Measurements from ENCODE around the gene GNAS-AS1.

The GNAS-AS1 gene

DNA sequence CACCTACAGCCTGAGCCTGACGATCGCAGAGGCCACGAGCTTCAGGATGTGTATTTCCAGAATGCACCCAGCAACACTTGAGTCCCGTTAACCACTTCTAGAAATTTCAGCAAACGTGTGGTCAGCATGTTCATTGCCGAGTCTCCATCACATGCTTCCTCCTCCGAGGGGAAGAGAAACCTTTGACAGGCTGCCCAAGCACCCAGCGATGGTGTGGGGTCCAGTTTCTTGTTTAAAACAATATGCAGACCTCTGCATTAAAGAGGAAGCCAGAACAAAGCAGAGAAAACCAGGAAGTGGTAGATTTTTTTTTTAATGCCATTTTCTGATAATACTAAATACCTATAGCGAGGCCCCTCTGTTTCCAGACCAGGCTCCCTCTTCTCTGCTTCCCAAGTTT, 71.9 kb downstream of the GNAS-AS1 start:
- H3K9me3 Mint-ChIP-seq, result no peaks in the 10 kb centered on the region
- DNase-seq (ENCODE audit: low spot score in 2 of 2) (no peak), ATAC-seq (no peak)
- H3K4me3 Mint-ChIP-seq, result no peak overlapping the region
- H3K27ac Mint-ChIP-seq, result no peak overlapping the region
- no peaks in the 10 kb centered on the region for H3K4me1 Mint-ChIP-seq
- no peaks in the 10 kb centered on the region for H3K36me3 Mint-ChIP-seq

DNA sequence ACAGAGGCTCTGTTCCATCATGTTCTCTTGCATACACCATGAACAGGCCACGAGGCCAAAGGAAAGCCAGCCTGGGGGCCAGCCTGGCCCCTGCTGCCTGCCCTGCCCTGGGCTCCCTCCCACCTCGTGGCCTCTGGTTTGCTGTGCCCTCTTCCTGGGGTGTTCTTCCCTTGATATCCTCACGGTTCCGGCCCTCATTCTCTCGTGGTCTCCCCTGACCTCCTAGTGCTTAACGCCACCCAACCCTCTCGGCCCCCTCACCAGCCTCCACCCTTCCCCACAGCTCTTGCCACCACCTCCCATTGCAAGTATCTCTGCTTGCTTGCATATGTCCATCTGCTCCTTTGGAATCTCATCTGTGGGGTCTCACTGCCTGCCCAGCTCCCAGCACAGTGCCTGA, 73.0 kb downstream of the GNAS-AS1 start:
- no peak for DNase-seq (ENCODE audit: low spot score in 2 of 2)
- no peak for ATAC-seq
- H3K4me1 Mint-ChIP-seq, result no peaks in the 10 kb centered on the region
- H3K27ac Mint-ChIP-seq, result no peak overlapping the region
- no peaks in the 10 kb centered on the region for H3K9me3 Mint-ChIP-seq
- H3K36me3 Mint-ChIP-seq, result no peaks in the 10 kb centered on the region
- no peak overlapping the region for H3K4me3 Mint-ChIP-seq

- Mint-ChIP-seq H3K4me1 (no peaks in the 10 kb centered on the region), H3K27ac (no peak overlapping the region), H3K9me3 (no peaks in the 10 kb centered on the region), H3K4me3 (no peak overlapping the region), H3K36me3 (no peaks in the 10 kb centered on the region)
- DNase-seq (ENCODE audit: low spot score in 2 of 2) (no peak), ATAC-seq (no peak)
Observed at GRCh38 chr20:58776109-58776508, 74.6 kb downstream of the GNAS-AS1 start.

- H3K4me3 Mint-ChIP-seq, result no peak overlapping the region
- H3K9me3 Mint-ChIP-seq, result no peaks in the 10 kb centered on the region
- no peaks in the 10 kb centered on the region for H3K4me1 Mint-ChIP-seq
- H3K36me3 Mint-ChIP-seq, result no peaks in the 10 kb centered on the region
- ATAC-seq (no peak), DNase-seq (ENCODE audit: low spot score in 2 of 2) (no peak)
- no peak overlapping the region for H3K27ac Mint-ChIP-seq
Observed at GRCh38 chr20:58775371-58775770, 75.3 kb downstream of the GNAS-AS1 start.

- no peak for ATAC-seq
- no peaks in the 10 kb centered on the region for H3K4me1 Mint-ChIP-seq
- H3K27ac Mint-ChIP-seq, result no peak overlapping the region
- DNase-seq (ENCODE audit: low spot score in 2 of 2), result no peak
- no peak overlapping the region for H3K4me3 Mint-ChIP-seq
- no peaks in the 10 kb centered on the region for H3K36me3 Mint-ChIP-seq
- no peaks in the 10 kb centered on the region for H3K9me3 Mint-ChIP-seq
Observed at GRCh38 chr20:58774667-58775263, 75.9 kb downstream of the GNAS-AS1 start.

GRCh38 chr20:58774214-58774613, 76.5 kb downstream of the GNAS-AS1 start:
- no peaks in the 10 kb centered on the region for H3K4me1 Mint-ChIP-seq
- no peak overlapping the region for H3K27ac Mint-ChIP-seq
- no peaks in the 10 kb centered on the region for H3K9me3 Mint-ChIP-seq
- no peak for DNase-seq (ENCODE audit: low spot score in 2 of 2)
- ATAC-seq, result no peak
- no peaks in the 10 kb centered on the region for H3K36me3 Mint-ChIP-seq
- H3K4me3 Mint-ChIP-seq, result no peak overlapping the region

DNA sequence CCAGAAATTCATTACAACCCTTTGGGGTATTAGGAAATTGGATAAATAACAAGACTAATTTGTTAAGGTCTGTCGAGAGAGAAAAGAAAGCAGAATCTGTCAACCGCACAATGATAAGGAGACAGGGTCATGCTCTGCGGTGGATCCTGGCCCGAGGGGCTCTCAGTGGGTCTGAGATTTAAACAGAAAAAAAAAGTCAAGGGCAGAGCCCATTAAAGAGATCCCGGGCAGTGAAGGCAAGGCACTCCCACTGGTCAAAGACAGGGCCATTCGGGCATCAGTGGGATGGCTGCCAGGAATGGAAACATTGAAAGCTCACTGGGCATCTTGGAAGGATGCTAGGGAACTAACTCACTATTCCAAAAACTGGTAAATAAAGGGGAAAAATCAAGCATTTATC, 77.9 kb downstream of the GNAS-AS1 start:
- DNase-seq (ENCODE audit: low spot score in 2 of 2), result no peak
- Mint-ChIP-seq H3K4me3 (no peak overlapping the region), H3K36me3 (no peaks in the 10 kb centered on the region), H3K9me3 (no peaks in the 10 kb centered on the region), H3K27ac (no peak overlapping the region), H3K4me1 (no peaks in the 10 kb centered on the region)
- ATAC-seq, result no peak

Measured in stimulated activated effector memory CD8-positive, alpha-beta T cell treated with anti-CD3 and anti-CD28 coated beads, Interleukin-12 subunit alpha, Interleukin-12 subunit beta, amount 100 ng/mL, for 72 hours (primary cell).